PFSK-1 (cell line): Measurements from ENCODE around the gene EFR3B.

ENCODE experiments used
- TAF1 ChIP-seq: IDR thresholded peaks from 2 replicates; pipeline ENCODE4 v1.6.1; 2012; ENCODE audit warnings: low read length, control low read depth, borderline replicate concordance; ENCODE audit not compliant: insufficient read depth
- TF ChIP-seq, protein P1 (sequence below), 2 experiments: IDR thresholded peaks; 2 replicates each; pipeline versions ENCODE4 v1.6.1 to v1.8.0; 2011 to 2012; ENCODE audit warnings: low read depth in 2 of 2, low read length in 2 of 2, control low read depth in 1 of 2, inconsistent platforms in 1 of 2, mild to moderate bottlenecking in 1 of 2, moderate library complexity in 1 of 2; ENCODE audit not compliant: insufficient read depth in 1 of 2

- no peak for TF ChIP-seq TAF1
- TF ChIP-seq, protein P1, sequence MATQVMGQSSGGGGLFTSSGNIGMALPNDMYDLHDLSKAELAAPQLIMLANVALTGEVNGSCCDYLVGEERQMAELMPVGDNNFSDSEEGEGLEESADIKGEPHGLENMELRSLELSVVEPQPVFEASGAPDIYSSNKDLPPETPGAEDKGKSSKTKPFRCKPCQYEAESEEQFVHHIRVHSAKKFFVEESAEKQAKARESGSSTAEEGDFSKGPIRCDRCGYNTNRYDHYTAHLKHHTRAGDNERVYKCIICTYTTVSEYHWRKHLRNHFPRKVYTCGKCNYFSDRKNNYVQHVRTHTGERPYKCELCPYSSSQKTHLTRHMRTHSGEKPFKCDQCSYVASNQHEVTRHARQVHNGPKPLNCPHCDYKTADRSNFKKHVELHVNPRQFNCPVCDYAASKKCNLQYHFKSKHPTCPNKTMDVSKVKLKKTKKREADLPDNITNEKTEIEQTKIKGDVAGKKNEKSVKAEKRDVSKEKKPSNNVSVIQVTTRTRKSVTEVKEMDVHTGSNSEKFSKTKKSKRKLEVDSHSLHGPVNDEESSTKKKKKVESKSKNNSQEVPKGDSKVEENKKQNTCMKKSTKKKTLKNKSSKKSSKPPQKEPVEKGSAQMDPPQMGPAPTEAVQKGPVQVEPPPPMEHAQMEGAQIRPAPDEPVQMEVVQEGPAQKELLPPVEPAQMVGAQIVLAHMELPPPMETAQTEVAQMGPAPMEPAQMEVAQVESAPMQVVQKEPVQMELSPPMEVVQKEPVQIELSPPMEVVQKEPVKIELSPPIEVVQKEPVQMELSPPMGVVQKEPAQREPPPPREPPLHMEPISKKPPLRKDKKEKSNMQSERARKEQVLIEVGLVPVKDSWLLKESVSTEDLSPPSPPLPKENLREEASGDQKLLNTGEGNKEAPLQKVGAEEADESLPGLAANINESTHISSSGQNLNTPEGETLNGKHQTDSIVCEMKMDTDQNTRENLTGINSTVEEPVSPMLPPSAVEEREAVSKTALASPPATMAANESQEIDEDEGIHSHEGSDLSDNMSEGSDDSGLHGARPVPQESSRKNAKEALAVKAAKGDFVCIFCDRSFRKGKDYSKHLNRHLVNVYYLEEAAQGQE (IDR thresholded peaks at IDR 0.05; ENCODE audit: insufficient read depth in 1 of 2, low read depth in 2 of 2, low read length in 2 of 2) = no peak
These were observed 67.9 kb downstream of the EFR3B start for GRCh38 chr2:25109822-25110221.
